ENCODE measurements around the gene LPIN1. TPM values are rescaled to one million over a fixed set of nuclear protein-coding genes. Genes with fewer than 3 reads are reported as not detected.

LPIN1 gene
- total and polyA plus RNA-seq, 2 of the 13 experiments (the other 11 are each of a cell fraction or from before 2014, with no cell fraction given) = 9.7 to 19.4 TPM

GRCh38 chr2:11718606-11719005, 27.8 kb upstream of the LPIN1 start:
- H3K4me2 ChIP-seq (ENCODE audit: low read depth, low read length) = no peak overlapping the region
- ChIA-PET POLR2A (interaction anchor here (1.8 kb wide), 1 partner anchor 26 kb away, joined by 3 read pairs; no protein-coding TSS in a partner anchor), CTCF (ENCODE audit: low intra/inter-chr PET ratio, low total read pairs) (no interaction called here)
- H3K36me3 ChIP-seq (replicated peaks in 1 of 2; ENCODE audit: control insufficient read depth in 1 of 2, insufficient read depth in 2 of 2, low read length in 2 of 2) = no peaks in the 10 kb centered on the region
- no peak overlapping the region for H3K27ac ChIP-seq (ENCODE audit: extremely low read length, insufficient read depth, low read length)
- no TSS peak for BruUV-seq (replicated peaks)
- no peak overlapping the region for H3K9ac ChIP-seq (ENCODE audit: insufficient read depth, low read depth, low read length)
- H4K20me1 ChIP-seq (ENCODE audit: insufficient read depth, low read length) = no peaks in the 10 kb centered on the region
- 41% methylated on average over 5 of the region's 5 CpGs for WGBS (ENCODE audit: low lambda C conversion rate)
- FAIRE-seq (no peak), DNase-seq (ENCODE audit: low spot score) (no peak), ATAC-seq (no peak)
- in situ Hi-C loops (cut with HindIII; ENCODE audit: extremely low pct_ligation_motif_present, low pct_unique_long_range_greater_than_20kb) (no loop called here), intact Hi-C loops (cut with micrococcal nuclease; ENCODE audit: unreplicated experiment) (no loop called here)
- H3K4me1 ChIP-seq (ENCODE audit: insufficient read depth, low read length) = peaks cover 39% of the 10 kb centered on the region
- TF ChIP-seq FOXM1 (CRISPR knock-in tag; IDR thresholded peaks at IDR 0.05) (no peak), ZNF777 (CRISPR knock-in tag; IDR thresholded peaks at IDR 0.05) (no peak), PHB2 (IDR thresholded peaks at IDR 0.05; ENCODE audit: partially characterized antibody) (no peak), FOXC1 (CRISPR knock-in tag; IDR thresholded peaks at IDR 0.05; ENCODE audit: borderline replicate concordance) (no peak), MTF1 (CRISPR knock-in tag; IDR thresholded peaks at IDR 0.05) (no peak), ZNF672 (CRISPR knock-in tag; IDR thresholded peaks at IDR 0.05) (no peak), HOXA5 (CRISPR knock-in tag; IDR thresholded peaks at IDR 0.05) (no peak), ADNP (CRISPR knock-in tag; IDR thresholded peaks at IDR 0.05) (no peak), CENPX (CRISPR knock-in tag; IDR thresholded peaks at IDR 0.05) (no peak)
- H3K79me2 ChIP-seq (ENCODE audit: insufficient read depth, low read length) = no peaks in the 10 kb centered on the region
- no peak overlapping the region for H3K4me3 ChIP-seq (replicated peaks in 1 of 3; ENCODE audit: insufficient read depth in 1 of 3, low read depth in 2 of 3, low read length in 3 of 3)
- no peak overlapping the region for H2AFZ ChIP-seq (ENCODE audit: low read length)
- H3K9me3 ChIP-seq (ENCODE audit: low read length) = no peaks in the 10 kb centered on the region
- H3K27me3 ChIP-seq (ENCODE audit: control insufficient read depth in 1 of 2, insufficient read depth in 2 of 2, low read length in 2 of 2) = peaks cover 4 to 38% of the 10 kb centered on the region in 2 experiments; a peak in 3 of 5 replicates

- no peak for ATAC-seq
- intact Hi-C loops (cut with micrococcal nuclease; ENCODE audit: unreplicated experiment) = no loop called here
- H3K79me2 ChIP-seq (ENCODE audit: insufficient read depth, low read length) = no peaks in the 10 kb centered on the region
- no peak overlapping the region for H3K27ac ChIP-seq (ENCODE audit: extremely low read length, insufficient read depth, low read length)
- DNase-seq (ENCODE audit: low spot score) = no peak
- no peak overlapping the region for H2AFZ ChIP-seq (ENCODE audit: low read length)
- no peaks in the 10 kb centered on the region for H3K36me3 ChIP-seq (replicated peaks in 1 of 2; ENCODE audit: control insufficient read depth in 1 of 2, insufficient read depth in 2 of 2, low read length in 2 of 2)
- no peaks in the 10 kb centered on the region for H3K9me3 ChIP-seq (ENCODE audit: low read length)
- H3K4me1 ChIP-seq (ENCODE audit: insufficient read depth, low read length) = peaks cover 39% of the 10 kb centered on the region
- H3K4me3 ChIP-seq (replicated peaks in 1 of 3; ENCODE audit: insufficient read depth in 1 of 3, low read depth in 2 of 3, low read length in 3 of 3) = no peak overlapping the region
- H4K20me1 ChIP-seq (ENCODE audit: insufficient read depth, low read length) = no peaks in the 10 kb centered on the region
- H3K9ac ChIP-seq (ENCODE audit: insufficient read depth, low read depth, low read length) = no peak overlapping the region
- WGBS (ENCODE audit: low lambda C conversion rate) = 53% methylated on average over 6 of the region's 6 CpGs
- in situ Hi-C loops (cut with HindIII; ENCODE audit: extremely low pct_ligation_motif_present, low pct_unique_long_range_greater_than_20kb) = no loop called here
- no peak for FAIRE-seq
- ChIA-PET POLR2A (interaction anchor here (1.8 kb wide), 1 partner anchor 25 kb away, joined by 3 read pairs; no protein-coding TSS in a partner anchor), CTCF (ENCODE audit: low intra/inter-chr PET ratio, low total read pairs) (no interaction called here)
- no TSS peak for BruUV-seq (replicated peaks)
- peaks cover 4 to 30% of the 10 kb centered on the region in 2 experiments; a peak in 3 of 5 replicates for H3K27me3 ChIP-seq (ENCODE audit: control insufficient read depth in 1 of 2, insufficient read depth in 2 of 2, low read length in 2 of 2)
- H3K4me2 ChIP-seq (ENCODE audit: low read depth, low read length) = no peak overlapping the region
- no peak for TF ChIP-seq ZBTB38 (CRISPR knock-in tag; IDR thresholded peaks at IDR 0.05)
- TF ChIP-seq GMEB2 (CRISPR knock-in tag; IDR thresholded peaks at IDR 0.05; ENCODE audit: low read depth) = no peak
- TF ChIP-seq ZNF761 (CRISPR knock-in tag; conservative IDR thresholded peaks at IDR 0.05) = no peak
- no peak for TF ChIP-seq RARA (CRISPR knock-in tag; IDR thresholded peaks at IDR 0.05)
- no peak for TF ChIP-seq HMG20A (CRISPR knock-in tag; IDR thresholded peaks at IDR 0.05; ENCODE audit: borderline replicate concordance)
- no peak for TF ChIP-seq ZFP36L2 (CRISPR knock-in tag; IDR thresholded peaks at IDR 0.05)
- no peak for TF ChIP-seq ZNF138 (CRISPR knock-in tag; IDR thresholded peaks at IDR 0.05; ENCODE audit: low read depth)
Observed at GRCh38 chr2:11719230-11719977, 27.0 kb upstream of the LPIN1 start.
